Renal pelvis (tissue), 4 donors: ENCODE measurements around the gene ENPP7. TPM values are rescaled to one million over a fixed set of nuclear protein-coding genes. Genes with fewer than 3 reads are reported as not detected.
"Not testable (repeated sequence)": the region's sequence is repeated elsewhere in the genome, so short reads cannot be mapped to it uniquely, and the experiment has no call there.

Experiments used
- DNase-seq: peaks from one replicate; pipeline ENCODE4 v3.0.0-alpha.2; 2013
- polyA plus RNA-seq, 3 donors: library from polyadenylated mRNA; unstranded; fragments of 120-200 nt; gene quantifications; one replicate each; pipeline ENCODE4 v1.2.1, GENCODE V29; 2013; ENCODE audit not compliant: insufficient read length in 3 of 3

The ENPP7 gene
- polyA plus RNA-seq, 3 donors: 4.3 to 6.1 (median 6.0) TPM

DNA sequence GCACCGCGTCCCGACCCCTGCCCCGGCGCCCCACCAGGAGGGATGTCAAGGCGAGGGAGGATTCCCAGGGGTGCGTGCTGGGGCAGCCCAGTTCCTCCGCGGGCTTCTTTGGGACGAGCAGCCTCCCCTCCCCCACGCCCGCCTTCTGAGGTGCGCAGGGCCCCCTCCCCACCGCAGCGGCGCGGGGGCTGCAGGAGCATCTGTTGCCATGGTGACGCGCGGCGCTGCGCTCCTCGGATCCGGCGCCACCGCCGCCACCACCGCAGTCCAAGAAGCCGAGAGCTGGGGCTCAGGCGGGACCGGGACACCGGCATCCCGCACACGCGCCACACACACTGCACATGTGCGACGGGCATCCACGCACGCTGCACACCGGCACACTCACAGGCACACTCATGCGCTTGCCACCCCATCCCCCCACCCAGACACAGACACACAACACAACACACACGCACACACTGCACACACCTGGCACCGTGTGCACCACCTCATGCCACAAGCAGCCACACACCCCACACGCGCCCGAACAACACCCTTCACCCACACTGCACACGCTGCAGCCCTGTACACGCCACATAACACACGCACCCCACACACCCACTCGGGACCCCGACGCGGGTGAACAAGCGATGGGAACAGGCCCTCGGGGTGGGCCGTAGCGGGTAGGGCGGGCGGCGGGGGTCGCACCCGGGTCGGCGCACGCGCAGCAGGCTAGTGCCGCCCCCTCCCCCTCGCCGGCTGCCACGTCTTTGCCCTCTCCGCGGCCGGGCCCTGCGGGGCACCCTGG, 17.0 kb downstream of the ENPP7 start:
- no peak for DNase-seq

DNA sequence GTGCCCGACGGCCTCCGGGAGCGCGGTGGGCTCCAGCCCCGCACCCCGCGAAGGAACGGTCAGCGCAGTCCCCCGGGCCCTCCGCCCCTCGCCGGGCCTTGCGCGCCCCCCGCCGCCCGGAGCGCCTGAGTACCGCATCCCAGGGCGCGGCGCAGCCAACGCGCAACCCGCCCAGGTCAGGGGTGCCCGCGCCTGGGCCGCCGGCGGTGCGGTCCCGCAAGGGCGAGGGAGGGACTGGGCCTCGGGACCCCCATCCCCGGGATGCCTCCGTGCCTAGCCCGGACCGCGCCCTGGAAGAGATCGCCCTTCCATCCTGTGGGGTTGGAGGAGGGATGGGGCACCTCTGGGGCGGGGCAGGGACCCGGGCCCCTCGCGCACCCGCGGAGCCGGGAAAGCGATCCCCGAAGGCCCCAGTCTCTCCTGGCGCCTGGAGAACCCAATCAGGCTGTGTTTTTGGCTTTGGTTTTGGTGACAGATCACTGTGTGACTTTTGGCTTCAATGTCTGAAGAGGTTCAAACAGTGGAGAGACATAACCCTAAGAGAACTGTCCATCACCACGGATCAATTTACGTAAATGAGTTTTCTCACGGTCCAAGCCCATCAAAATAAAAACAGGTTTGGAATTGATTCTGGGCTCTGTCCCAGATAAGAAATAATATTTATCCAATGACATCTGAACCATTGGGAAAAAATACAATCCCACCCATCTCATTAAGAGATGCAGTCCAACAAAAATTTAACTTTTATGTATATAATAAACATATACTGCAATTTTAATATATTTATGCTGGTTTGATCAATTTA, 17.8 kb downstream of the ENPP7 start:
- DNase-seq: no peak

DNA sequence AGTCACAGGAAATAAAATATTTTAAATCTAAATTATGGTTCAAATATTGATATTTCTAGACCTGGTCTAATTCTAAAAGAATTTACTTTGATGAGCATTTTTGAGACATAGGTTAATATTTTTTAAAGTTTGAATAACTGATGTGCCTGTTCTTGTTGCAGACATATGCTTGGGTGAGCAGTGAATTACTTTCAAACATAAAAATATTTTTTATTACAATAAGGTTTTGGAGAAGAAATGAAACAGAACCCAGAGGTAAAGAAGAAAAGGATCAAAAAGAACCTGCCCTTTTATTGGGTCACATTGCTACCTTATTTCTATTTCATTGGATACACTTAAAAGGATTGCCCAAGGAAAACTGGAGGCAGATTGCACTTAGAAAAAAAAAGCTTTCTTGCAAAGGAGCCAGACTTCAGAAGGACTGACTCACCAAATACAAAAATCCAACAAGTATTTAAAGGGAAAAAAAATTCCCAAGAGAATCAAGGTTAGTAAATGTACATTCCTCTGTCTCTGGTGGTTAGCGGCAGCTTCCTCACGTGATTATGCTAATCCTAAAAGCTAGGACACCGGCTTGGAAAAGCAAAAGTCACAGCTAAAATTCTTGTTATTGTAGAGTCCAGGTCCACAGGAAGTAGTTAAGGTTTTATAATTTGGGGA, 18.5 kb downstream of the ENPP7 start:
- no peak for DNase-seq

GRCh38 chr17:79749958-79750357, 19.2 kb downstream of the ENPP7 start:
- DNase-seq: no peak

DNA sequence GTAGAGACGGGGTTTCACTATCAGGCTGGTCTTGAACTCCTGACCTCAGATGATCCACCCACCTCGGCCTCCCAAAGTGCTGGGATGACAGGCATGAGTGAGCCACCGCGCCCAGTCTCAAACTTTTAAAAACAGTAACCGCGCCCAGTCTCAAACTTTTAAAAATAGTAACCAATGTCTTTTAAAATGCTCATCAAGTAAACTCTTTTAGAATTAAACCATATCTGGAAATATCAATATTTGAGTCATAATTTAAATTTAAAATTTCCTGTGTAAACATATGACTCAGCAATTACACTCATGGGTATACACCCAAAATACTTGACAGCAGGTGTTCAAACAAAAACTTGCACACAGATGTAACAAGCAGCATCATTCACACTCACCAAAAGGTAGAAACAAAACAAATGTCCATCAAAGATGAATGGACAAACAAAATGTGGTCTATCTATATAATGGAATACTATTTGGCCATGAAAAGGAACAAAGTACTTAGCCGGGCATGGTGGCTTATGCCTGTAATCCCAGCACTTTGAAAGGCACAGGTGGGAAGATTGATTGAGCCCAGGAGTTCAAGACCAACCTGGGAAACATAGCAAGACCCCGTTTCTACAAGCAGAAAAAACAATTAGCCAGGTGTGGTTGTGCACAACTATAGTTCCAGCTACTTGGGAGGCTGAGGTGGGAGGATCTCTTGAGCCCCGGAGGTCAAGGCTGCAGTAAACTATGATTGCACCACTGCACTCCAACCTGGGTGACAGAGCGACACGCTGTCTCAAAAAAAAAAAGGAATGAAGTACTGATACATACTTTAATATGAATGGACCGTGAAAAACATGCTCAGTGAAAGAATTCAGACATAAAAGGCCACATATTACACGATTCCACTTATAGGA, 20.2 kb downstream of the ENPP7 start:
- DNase-seq: no peak

GRCh38 chr17:79752175-79752574, 21.4 kb downstream of the ENPP7 start:
- no peak for DNase-seq

DNA sequence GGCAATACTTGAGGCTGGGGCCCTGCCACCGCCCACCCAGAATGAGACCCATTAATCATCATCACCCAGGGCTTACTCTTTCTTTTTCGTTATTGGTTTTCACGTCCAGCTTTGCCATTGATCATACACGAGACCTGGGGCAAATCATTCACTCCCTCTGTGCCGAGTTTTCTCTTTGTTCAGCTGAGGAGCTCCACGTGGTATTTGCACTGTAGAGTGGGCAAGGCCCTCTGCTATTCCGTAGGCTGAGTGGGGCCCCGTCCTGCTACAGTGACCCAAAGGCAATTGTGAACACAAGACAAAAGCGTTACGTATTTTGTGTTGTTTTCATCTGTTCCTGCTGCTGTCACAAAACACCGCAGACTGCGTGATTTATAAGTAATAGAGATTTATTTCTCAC, 23.6 kb downstream of the ENPP7 start:
- no peak for DNase-seq

DNA sequence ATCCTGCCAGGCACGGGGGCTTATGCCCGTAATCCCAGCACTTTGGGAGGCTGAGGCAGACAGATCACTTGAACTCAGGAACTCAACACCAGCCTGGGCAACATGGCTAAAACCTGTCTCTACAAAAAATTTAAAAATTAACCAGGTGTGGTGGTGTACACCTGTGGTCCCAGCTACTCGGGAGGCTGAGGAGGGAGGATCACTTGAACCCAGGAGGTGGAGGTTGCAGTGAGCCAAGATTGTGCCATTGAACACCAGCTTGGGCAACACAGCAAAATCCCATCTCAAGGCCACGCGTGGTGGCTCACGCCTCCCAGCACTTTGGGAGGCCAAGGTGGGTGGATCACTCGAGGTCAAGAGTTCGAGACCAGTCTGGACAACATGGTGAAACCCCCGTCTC, 24.2 kb downstream of the ENPP7 start:
- not testable (repeated sequence) for DNase-seq

DNA sequence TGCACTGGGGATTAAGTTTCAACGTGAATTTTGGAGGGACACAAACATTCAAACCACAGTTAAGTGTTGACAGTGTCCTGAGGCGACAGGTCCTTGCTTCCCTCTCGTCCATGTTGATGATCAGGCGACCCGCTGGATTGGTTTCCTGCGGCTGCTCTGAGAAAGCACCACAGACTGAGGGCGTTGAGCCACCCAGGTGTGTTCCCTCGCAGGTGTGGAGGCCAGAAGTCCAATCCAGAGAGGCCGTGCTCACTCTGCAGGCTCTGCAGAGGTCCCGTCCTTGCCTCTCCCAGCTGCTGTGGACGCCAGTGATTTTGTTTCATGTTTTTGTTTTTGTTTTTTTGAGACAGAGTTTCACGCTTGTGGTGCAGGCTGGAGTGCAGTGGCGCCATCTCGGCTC, 24.8 kb downstream of the ENPP7 start:
- DNase-seq: no peak

- no peak for DNase-seq
These were observed 26.5 kb downstream of the ENPP7 start for GRCh38 chr17:79757140-79757745.

GRCh38 chr17:79758271-79758670, 27.5 kb downstream of the ENPP7 start:
- DNase-seq: no peak

- DNase-seq: no peak
These were observed 29.6 kb downstream of the ENPP7 start for GRCh38 chr17:79760197-79760906.

- no peak for DNase-seq
These were observed 31.3 kb downstream of the ENPP7 start for GRCh38 chr17:79761894-79762589.

DNA sequence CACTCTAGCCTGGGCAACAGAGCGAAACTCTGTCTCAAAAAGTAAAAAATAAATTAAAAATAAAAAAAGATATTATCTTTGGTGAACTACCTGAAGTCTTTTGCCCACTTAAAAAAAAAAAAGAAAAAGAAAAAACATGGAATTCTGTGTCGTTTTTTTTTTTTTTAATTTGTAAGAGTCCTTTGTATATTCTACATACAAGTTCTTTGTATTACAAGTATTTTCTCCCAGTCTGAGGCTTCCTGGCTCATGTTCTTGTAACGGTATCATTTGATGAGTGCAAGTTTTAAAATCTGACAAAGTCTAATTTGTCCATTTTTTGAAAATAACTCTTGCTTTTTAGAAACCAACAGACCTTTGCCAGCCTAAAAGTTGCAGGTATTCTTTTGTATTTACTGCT, 35.0 kb downstream of the ENPP7 start:
- no peak for DNase-seq

- no peak for DNase-seq
These were observed 39.1 kb downstream of the ENPP7 start for GRCh38 chr17:79769570-79770506.

GRCh38 chr17:79771276-79771675, 40.5 kb downstream of the ENPP7 start:
- DNase-seq: no peak

GRCh38 chr17:79772726-79773125, 42.0 kb downstream of the ENPP7 start:
- not testable (repeated sequence) for DNase-seq

- no peak for DNase-seq
These were observed 43.8 kb downstream of the ENPP7 start for GRCh38 chr17:79774561-79774975.

GRCh38 chr17:79775632-79776031, 44.9 kb downstream of the ENPP7 start:
- no peak for DNase-seq
